Measurements from ENCODE around the gene ST6GALNAC1.

The ST6GALNAC1 gene

DNA sequence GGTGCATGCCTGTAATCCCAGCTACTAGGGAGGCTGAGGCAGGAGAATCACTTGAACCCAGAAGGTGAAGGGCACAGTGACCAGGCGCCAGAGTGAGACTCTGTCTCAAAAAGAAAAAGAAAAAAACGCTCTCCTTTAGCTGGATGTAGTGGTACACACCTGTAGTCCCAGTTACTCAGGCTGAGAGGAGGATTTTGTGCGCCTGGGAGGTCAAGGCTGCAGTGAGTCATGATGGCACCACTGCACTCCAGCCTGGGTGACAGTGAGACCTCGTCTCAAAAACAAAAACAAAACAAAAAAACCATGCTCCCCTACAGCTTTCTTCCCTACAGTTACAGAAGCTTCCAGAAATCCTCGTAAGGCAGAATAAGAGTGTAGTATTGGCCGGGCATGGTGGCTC, 33.1 kb upstream of the ST6GALNAC1 start:
- DNase-seq (ENCODE audit: low read depth): no peak
- H3K4me3 ChIP-seq (replicated peaks; ENCODE audit: low read depth, low read length): no peak overlapping the region
- TF ChIP-seq, protein P1, sequence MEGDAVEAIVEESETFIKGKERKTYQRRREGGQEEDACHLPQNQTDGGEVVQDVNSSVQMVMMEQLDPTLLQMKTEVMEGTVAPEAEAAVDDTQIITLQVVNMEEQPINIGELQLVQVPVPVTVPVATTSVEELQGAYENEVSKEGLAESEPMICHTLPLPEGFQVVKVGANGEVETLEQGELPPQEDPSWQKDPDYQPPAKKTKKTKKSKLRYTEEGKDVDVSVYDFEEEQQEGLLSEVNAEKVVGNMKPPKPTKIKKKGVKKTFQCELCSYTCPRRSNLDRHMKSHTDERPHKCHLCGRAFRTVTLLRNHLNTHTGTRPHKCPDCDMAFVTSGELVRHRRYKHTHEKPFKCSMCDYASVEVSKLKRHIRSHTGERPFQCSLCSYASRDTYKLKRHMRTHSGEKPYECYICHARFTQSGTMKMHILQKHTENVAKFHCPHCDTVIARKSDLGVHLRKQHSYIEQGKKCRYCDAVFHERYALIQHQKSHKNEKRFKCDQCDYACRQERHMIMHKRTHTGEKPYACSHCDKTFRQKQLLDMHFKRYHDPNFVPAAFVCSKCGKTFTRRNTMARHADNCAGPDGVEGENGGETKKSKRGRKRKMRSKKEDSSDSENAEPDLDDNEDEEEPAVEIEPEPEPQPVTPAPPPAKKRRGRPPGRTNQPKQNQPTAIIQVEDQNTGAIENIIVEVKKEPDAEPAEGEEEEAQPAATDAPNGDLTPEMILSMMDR (IDR thresholded peaks at IDR 0.05; ENCODE audit: low read length, missing control alignments): no peak

DNA sequence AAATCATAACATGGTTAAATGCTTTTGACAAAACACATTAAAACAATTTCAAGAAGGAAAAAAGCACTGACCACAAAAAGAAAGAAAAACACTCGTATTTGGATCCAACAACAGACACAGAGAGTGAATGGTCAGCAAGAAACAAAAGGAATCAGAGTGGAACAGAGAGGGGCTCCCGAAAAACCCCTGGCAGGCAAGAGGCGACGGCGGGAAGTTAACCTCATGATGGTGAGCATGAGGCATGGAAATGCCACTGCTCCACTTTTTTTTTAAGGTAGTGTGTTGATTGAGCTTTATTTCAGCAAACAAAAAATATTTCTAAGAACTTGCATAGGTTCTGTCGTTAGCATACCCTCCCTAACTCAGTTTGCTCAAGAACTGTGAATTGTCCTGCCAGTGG, 32.1 kb upstream of the ST6GALNAC1 start:
- no peak for DNase-seq (ENCODE audit: low read depth)
- no peak overlapping the region for H3K4me3 ChIP-seq (replicated peaks; ENCODE audit: low read depth, low read length)
- TF ChIP-seq, protein P1 (IDR thresholded peaks at IDR 0.05; ENCODE audit: low read length, missing control alignments): no peak

DNA sequence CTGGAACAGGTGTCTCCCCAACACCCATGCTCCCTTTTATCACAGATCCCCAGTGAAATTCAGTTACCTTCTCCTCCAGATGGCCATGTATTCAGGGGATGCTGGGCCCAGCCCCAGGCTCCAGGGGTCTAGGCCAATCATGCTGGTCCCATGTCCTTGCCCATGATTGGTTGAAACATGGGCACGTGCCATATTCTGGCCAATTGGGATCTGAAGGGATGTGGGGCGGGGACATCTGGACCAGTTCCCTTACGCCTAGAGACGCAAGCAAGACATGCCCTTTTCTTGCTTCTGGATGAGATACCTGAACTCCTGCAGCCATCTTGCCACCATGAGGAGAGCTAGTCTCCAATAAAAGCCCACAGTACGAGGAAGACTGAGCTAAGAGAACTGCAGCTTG, 31.0 kb upstream of the ST6GALNAC1 start:
- TF ChIP-seq, protein P1 (IDR thresholded peaks at IDR 0.05; ENCODE audit: low read length, missing control alignments): no peak
- no peak for DNase-seq (ENCODE audit: low read depth)
- H3K4me3 ChIP-seq (replicated peaks; ENCODE audit: low read depth, low read length): no peak overlapping the region

DNA sequence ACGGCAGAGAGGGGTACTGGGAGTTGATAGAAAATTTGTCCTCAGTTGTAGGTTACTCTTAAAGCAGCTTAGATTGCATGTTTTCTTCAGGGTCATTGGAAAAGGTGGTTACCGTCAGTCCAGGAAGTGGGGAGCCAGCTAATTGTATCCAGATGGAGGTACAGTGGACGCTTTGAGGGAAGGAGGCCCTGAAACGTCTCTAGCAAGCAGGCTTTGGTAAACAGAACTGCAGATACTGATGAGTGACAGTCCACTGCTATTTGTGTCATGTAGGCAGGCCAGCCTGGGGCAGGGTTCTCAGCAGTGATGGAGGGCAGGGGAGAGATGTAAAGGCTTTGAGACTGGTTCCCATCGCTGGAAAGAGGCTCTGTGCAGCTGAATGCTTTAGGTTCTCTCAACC, 30.2 kb upstream of the ST6GALNAC1 start:
- no peak for DNase-seq (ENCODE audit: low read depth)
- TF ChIP-seq, protein P1 (IDR thresholded peaks at IDR 0.05; ENCODE audit: low read length, missing control alignments): no peak
- no peak overlapping the region for H3K4me3 ChIP-seq (replicated peaks; ENCODE audit: low read depth, low read length)

DNA sequence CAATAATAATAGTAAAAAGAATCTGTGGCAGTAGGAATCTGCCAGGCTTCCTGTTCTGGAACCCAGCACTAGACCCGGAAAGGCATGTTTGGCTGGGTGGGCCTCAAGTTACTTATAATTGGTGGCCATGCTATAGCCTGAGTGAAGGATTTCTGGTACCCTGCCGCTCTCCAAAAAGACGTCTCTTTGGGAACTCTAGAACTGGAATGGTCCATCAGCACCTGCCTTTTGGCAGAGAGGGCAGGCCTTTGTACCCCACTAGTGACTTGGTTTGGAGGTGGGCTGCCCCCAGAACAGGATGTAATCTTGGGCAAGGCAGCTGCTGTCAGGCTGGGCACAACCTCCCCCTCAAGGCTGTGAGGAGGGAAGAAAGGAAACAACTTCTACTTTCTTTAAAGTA, 29.3 kb upstream of the ST6GALNAC1 start:
- TF ChIP-seq, protein P1 (IDR thresholded peaks at IDR 0.05; ENCODE audit: low read length, missing control alignments): no peak
- H3K4me3 ChIP-seq (replicated peaks; ENCODE audit: low read depth, low read length): no peak overlapping the region
- DNase-seq (ENCODE audit: low read depth): no peak

DNA sequence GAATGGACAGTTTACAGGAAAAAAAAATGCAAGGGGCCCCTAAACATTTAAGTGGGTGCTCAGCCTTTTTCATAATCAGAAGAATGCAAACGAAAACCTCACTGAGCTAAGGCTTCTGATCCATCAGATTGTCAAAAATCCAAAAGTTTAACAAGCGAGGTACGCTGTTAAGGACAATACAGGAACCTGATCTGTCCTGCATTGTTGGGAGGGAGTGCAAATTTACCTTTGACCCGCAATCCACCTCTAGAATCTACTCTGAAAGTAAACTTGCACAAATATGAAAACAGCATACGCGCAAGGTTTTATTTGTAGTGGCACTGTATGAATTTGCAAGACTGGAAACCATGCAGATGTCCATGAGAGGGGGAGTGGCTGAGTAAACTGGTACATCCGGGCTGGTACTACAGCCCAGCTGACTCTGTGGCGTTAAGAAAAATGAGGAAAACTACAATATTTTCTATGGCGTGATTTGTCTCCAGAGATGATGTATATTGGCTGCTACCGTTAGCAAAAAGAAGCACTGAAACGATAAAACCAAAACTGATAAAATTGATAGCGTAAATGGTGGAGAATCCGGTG, 28.8 kb upstream of the ST6GALNAC1 start:
- DNase-seq (ENCODE audit: low read depth): no peak
- TF ChIP-seq, protein P1 (IDR thresholded peaks at IDR 0.05; ENCODE audit: low read length, missing control alignments): no peak
- peak overlapping the region; percentile 86 for H3K4me3 ChIP-seq (replicated peaks; ENCODE audit: low read depth, low read length)

DNA sequence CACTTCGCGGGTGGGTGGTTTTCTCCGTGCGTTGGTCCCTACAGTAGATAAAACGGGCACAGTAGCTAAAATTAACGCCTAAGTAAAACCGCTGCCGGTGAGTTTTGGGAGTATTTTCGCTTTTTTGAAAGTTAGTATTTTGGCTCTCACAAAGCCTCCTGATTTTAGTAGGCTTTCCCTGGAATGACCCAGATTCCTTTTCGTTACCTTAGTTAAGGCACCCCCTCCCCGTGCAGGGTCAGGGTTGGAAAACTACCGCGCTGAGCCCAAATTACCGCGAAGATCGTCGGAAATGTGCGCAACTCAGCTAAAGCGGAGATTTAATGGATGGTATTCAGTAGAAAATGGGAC, 28.3 kb upstream of the ST6GALNAC1 start:
- no peak for DNase-seq (ENCODE audit: low read depth)
- H3K4me3 ChIP-seq (replicated peaks; ENCODE audit: low read depth, low read length): peak overlapping the region; percentile 86
- TF ChIP-seq, protein P1 (IDR thresholded peaks at IDR 0.05; ENCODE audit: low read length, missing control alignments): no peak

All from fibroblast of pulmonary artery (primary cell).